OCI-LY1 (cell line): ENCODE measurements around the gene CD93.

Experiments
- H2AFZ ChIP-seq: fragments of 200-600 bp; sonication (generic), shearing (Covaris generic); 2 replicates; pipeline ENCODE4 v1.6.0; 2014; ENCODE audit warnings: antibody characterized with exemption, mild to moderate bottlenecking, low read length
- H3F3A ChIP-seq: fragments of 200-600 bp; sonication (generic), shearing (Covaris generic); 2 replicates; pipeline ENCODE4 v1.6.0; 2014; ENCODE audit warnings: mild to moderate bottlenecking, antibody characterized with exemption, low read length, moderate library complexity; ENCODE audit not compliant: insufficient read depth
- H3K27ac ChIP-seq: fragments of 200-600 bp; sonication (generic); 2 replicates; pipeline ENCODE4 v1.5.1; 2014; ENCODE audit warnings: low read length, mixed run types, mild to moderate bottlenecking, low read depth; ENCODE audit not compliant: poor library complexity, severe bottlenecking
- H3K27me3 ChIP-seq: fragments of 200-600 bp; sonication (generic); 2 replicates; pipeline ENCODE4 v1.6.0; 2014; ENCODE audit warnings: antibody characterized with exemption, mild to moderate bottlenecking, low read length, moderate library complexity; ENCODE audit not compliant: insufficient read depth
- H3K36me3 ChIP-seq: fragments of 200-600 bp; sonication (generic); 2 replicates; pipeline ENCODE4 v1.6.1; 2014; ENCODE audit warnings: mild to moderate bottlenecking, antibody characterized with exemption, low read length, moderate library complexity, mixed read lengths; ENCODE audit not compliant: insufficient read depth
- H3K4me1 ChIP-seq: fragments of 200-600 bp; sonication (generic); 2 replicates; pipeline ENCODE4 v1.5.1; 2014; ENCODE audit warnings: mild to moderate bottlenecking, low read length, moderate library complexity; ENCODE audit not compliant: insufficient read depth, severe bottlenecking
- H3K4me2 ChIP-seq: fragments of 200-600 bp; sonication (generic), shearing (Covaris generic); 2 replicates; pipeline ENCODE4 v1.6.1; 2014; ENCODE audit warnings: low read length
- H3K4me3 ChIP-seq: fragments of 200-600 bp; sonication (generic); 2 replicates; pipeline ENCODE4 v1.5.1; 2014; ENCODE audit warnings: low read length, low read depth, mild to moderate bottlenecking, mixed read lengths; ENCODE audit not compliant: poor library complexity, severe bottlenecking
- H3K79me2 ChIP-seq: fragments of 200-600 bp; shearing (Covaris generic); 2 replicates; pipeline ENCODE4 v1.6.1; 2016; ENCODE audit warnings: mixed run types, low read length, mixed read lengths; ENCODE audit not compliant: insufficient read depth
- H3K9ac ChIP-seq: fragments of 200-600 bp; sonication (generic), shearing (Covaris generic); 2 replicates; pipeline ENCODE4 v1.6.1; 2014; ENCODE audit warnings: mild to moderate bottlenecking, low read length, mixed read lengths
- H3K9me2 ChIP-seq: fragments of 200-600 bp; sonication (generic), shearing (Covaris generic); 2 replicates; pipeline ENCODE4 v1.6.1; 2014; ENCODE audit warnings: low read depth, mild to moderate bottlenecking, low read length, mixed read lengths
- H3K9me3 ChIP-seq: fragments of 200-600 bp; shearing (Covaris generic); 2 replicates; pipeline ENCODE4 v1.6.1; 2014; ENCODE audit warnings: low read length, mixed read lengths
- H4K20me1 ChIP-seq: fragments of 200-600 bp; sonication (generic), shearing (Covaris generic); 2 replicates; pipeline ENCODE4 v1.6.0; 2016; ENCODE audit warnings: mild to moderate bottlenecking, low read length; ENCODE audit not compliant: insufficient read depth
- CTCF ChIP-seq: fragments of 200-600 bp; sonication (generic), shearing (Covaris generic); IDR thresholded peaks from 2 replicates; pipeline ENCODE4 v1.5.1; 2017; ENCODE audit warnings: mild to moderate bottlenecking, antibody characterized with exemption, low read length, moderate library complexity, mixed read lengths
- EZH2 ChIP-seq: fragments of 200-600 bp; sonication (generic), shearing (Covaris generic); IDR thresholded peaks from 2 replicates; pipeline ENCODE4 v1.8.0; 2017; ENCODE audit warnings: borderline replicate concordance, mixed run types, mild to moderate bottlenecking, antibody characterized with exemption, low read length, moderate library complexity, mixed read lengths

The CD93 gene

GRCh38 chr20:23071398-23071797, 14.7 kb downstream of the CD93 start:
- H3K9ac ChIP-seq, result no peak overlapping the region
- H3K4me3 ChIP-seq, result no peak overlapping the region
- H3K36me3 ChIP-seq, result no peaks in the 10 kb centered on the region; the same call in 1 of the 2 replicates
- no peak overlapping the region for H3K4me2 ChIP-seq
- H3K27ac ChIP-seq, result no peak overlapping the region
- no peaks in the 10 kb centered on the region for H4K20me1 ChIP-seq
- no peak overlapping the region for H2AFZ ChIP-seq
- H3K27me3 ChIP-seq, result no peaks in the 10 kb centered on the region
- no peak for TF ChIP-seq EZH2
- TF ChIP-seq CTCF, result no peak
- no peaks in the 10 kb centered on the region for H3K9me3 ChIP-seq
- no peaks in the 10 kb centered on the region for H3K4me1 ChIP-seq
- no peaks in the 10 kb centered on the region for H3K9me2 ChIP-seq
- no peaks in the 10 kb centered on the region for H3F3A ChIP-seq
- H3K79me2 ChIP-seq, result no peaks in the 10 kb centered on the region

- no peak overlapping the region for H3K27ac ChIP-seq
- no peaks in the 10 kb centered on the region for H3K9me3 ChIP-seq
- TF ChIP-seq CTCF (no peak), EZH2 (no peak)
- H3K27me3 ChIP-seq, result no peaks in the 10 kb centered on the region
- H3K9me2 ChIP-seq, result no peaks in the 10 kb centered on the region
- H4K20me1 ChIP-seq, result no peaks in the 10 kb centered on the region
- H3K4me2 ChIP-seq, result no peak overlapping the region
- no peaks in the 10 kb centered on the region for H3K4me1 ChIP-seq
- H3K9ac ChIP-seq, result no peak overlapping the region
- no peak overlapping the region for H3K4me3 ChIP-seq
- no peak overlapping the region for H2AFZ ChIP-seq
- no peaks in the 10 kb centered on the region for H3F3A ChIP-seq
- H3K79me2 ChIP-seq, result no peaks in the 10 kb centered on the region
- H3K36me3 ChIP-seq, result no peaks in the 10 kb centered on the region; the same call in 1 of the 2 replicates
Observed at GRCh38 chr20:23069108-23069507, 17.0 kb downstream of the CD93 start.

GRCh38 chr20:23068283-23068682, 17.8 kb downstream of the CD93 start:
- no peak overlapping the region for H3K4me2 ChIP-seq
- no peak for TF ChIP-seq EZH2

GRCh38 chr20:23066772-23067171, 19.4 kb downstream of the CD93 start:
- no peak overlapping the region for H3K4me2 ChIP-seq
- TF ChIP-seq CTCF (no peak), EZH2 (no peak)
- H3K9me2 ChIP-seq, result no peaks in the 10 kb centered on the region
- H3F3A ChIP-seq, result no peaks in the 10 kb centered on the region
- no peaks in the 10 kb centered on the region for H3K27me3 ChIP-seq
- H3K4me3 ChIP-seq, result no peak overlapping the region
- H3K9me3 ChIP-seq, result no peaks in the 10 kb centered on the region
- no peaks in the 10 kb centered on the region for H4K20me1 ChIP-seq
- no peaks in the 10 kb centered on the region for H3K79me2 ChIP-seq
- no peak overlapping the region for H2AFZ ChIP-seq
- no peak overlapping the region for H3K27ac ChIP-seq
- no peaks in the 10 kb centered on the region for H3K4me1 ChIP-seq
- no peaks in the 10 kb centered on the region; the same call in 1 of the 2 replicates for H3K36me3 ChIP-seq
- H3K9ac ChIP-seq, result no peak overlapping the region

More at GRCh38 chr20:23068283-23068682, 17.8 kb downstream of the CD93 start:
- H3K36me3 ChIP-seq, result no peaks in the 10 kb centered on the region; the same call in 1 of the 2 replicates
- H3K27me3 ChIP-seq, result no peaks in the 10 kb centered on the region
- H2AFZ ChIP-seq, result no peak overlapping the region
- H3K9me3 ChIP-seq, result no peaks in the 10 kb centered on the region
- H3K9me2 ChIP-seq, result no peaks in the 10 kb centered on the region
- H3K9ac ChIP-seq, result no peak overlapping the region
- no peaks in the 10 kb centered on the region for H3F3A ChIP-seq
- H4K20me1 ChIP-seq, result no peaks in the 10 kb centered on the region
- H3K27ac ChIP-seq, result no peak overlapping the region
- H3K79me2 ChIP-seq, result no peaks in the 10 kb centered on the region
- no peak overlapping the region for H3K4me3 ChIP-seq
- H3K4me1 ChIP-seq, result no peaks in the 10 kb centered on the region
